ENCODE measurements around the gene PARD3.
A peak's percentile ranks its signal among the peaks of the same experiment; 100 is the strongest.

Gene PARD3

DNA sequence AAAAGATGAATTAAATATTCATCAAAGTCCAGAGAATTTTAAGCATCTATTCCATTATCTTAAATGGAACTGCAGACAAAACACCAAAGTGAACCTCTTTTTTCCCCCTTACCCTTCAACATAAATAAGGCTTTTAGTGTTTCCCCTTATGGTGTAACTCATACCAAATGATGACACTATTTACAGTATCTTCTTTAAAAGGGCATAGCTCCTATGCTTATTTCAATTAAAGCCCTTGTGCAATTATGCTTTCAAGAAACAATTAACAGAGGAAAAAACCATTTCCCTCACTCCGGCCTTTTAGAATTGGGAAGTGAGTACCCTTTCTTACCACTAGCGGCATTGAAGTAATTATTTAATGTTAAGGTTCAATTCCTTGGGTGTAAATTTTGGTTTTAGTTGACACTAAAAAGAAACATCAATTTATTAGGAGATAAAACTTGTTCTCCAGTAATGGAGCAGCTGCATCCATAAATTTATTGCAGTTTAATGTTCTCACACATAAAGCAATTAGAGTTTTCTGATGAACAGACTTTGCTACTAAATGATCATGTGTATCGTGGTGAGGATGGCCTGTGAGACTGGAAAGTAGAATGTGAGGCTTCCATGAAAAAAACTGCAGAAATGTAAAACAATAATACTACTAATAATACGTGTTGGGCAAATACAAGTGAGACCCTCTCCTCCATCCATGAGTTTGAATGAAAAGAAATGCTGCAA, 661.3 kb downstream of the PARD3 start:
- FAIRE-seq (no peak), DNase-seq (ENCODE audit: extremely low spot score, insufficient read length, low read depth) (no peak)

DNA sequence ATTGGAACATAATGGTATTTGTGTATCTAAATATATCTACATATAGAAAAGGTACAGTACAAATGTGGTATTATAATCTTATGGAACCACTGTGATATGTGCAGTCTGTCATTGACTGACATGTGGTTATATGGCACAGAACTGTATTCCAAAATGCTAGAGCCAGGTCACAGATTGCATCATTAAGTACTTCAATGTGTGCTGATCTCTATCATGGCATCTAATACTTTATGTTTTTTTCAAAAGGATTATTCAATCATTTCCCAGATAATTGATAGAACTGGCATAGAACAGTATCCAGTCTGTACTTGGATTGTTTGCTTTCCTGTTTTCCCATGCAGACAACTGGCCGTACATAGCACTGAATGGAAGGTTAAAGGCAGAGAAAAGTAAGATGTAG, 662.7 kb downstream of the PARD3 start:
- FAIRE-seq (no peak), DNase-seq (ENCODE audit: extremely low spot score, insufficient read length, low read depth) (no peak)

DNA sequence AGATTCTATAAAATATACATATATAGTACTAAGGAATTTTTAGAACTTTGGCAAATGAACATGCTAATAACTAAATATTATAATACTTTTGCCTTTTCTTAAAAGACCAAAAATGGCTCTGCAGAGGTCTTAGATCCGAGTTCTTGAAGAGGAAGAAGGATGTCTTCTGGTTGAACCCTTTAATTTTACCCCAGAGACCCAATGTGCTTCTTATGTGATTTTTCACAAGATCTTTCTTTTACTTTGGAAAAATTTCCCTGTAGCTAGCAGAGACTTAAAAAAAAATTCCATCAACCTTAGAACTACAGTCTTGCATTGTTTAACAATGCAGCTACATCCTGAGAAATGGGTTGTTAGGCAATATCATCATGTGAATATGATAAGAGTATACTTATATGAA, 663.2 kb downstream of the PARD3 start:
- DNase-seq (ENCODE audit: extremely low spot score, insufficient read length, low read depth) = no peak
- no peak for FAIRE-seq

DNA sequence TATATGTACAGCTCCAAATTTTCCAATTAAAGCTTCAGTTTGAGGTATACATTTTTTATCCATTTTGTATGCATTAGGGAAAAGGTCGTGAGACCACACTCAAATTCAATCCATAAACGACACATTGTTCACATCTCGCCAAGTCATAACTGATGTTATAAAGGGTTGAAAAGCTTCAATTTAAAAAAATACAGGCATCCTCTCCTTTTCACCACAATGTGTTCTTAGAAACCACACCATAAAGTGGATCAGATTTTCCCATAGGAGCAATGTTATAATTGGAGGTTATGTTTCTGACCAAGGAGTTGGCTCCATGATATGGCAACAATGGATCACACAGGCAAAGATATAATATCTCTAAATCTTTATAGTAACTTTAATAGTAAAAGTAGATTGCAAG, 663.6 kb downstream of the PARD3 start:
- DNase-seq (ENCODE audit: extremely low spot score, insufficient read length, low read depth) (no peak), FAIRE-seq (no peak)

DNA sequence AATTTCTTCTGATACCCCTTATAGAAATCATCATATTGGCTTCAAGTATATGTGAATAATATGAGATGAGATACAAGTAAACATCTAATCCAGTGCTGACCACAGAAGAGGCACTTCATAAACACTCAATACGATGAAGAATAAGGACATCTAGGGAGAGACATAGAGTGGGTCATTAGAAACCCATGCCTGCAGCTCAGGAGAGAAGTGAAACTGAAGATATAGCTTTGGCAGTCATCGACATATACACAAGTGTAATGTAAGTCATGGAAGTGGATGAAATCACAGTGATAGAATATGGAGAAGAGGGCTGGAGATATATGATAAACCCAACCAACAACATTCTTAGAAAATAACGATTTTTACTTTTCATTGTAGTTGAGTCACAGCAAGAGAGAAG, 665.0 kb downstream of the PARD3 start:
- DNase-seq (ENCODE audit: extremely low spot score, insufficient read length, low read depth) = no peak
- FAIRE-seq = no peak

DNA sequence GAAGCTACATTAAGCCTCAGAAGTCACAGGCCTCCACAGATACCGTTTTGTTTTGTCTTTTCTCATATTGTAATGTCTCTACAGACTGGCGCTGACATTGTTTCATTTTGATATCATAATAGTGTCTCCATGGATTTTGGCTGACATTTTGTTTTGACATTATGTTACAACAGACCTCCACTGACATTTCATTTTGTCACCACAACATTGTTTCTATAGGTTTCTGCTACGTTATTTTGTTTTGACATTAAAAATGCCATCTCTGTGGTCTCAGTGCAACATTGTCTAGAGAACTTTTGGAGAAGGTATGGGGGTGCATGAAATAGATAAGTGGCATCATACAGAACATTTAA, 666.8 kb downstream of the PARD3 start:
- FAIRE-seq = no peak

DNA sequence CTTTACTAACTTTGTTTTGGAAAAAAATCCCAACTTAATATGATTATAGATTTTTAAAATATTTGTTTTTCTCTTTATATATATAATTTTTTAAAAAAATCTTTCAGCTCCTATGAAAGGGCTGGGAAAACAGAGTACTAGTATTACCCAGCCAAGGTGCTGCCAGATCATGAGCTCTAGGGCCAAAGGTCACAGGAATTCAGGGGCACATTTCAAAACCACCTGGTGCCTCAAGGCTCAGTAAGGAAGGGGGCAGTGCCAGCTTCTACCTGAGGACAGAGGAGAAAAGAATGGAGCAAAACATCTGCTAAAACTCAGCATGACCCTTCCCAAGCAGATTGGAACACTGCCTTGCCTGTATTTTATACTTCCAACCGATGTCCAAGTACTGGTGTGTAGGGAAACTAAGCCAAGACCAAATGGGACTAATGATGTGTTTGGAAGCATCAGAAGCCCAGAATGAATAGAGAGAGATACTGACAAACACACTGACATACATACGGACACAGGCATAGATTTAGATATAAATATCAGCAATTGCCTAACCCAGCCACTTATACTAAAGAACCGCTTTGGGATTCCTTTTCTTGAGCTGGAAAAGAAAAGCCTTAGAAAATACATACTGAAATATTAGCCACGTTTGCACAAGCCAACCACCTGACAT, 667.3 kb downstream of the PARD3 start:
- no peak for DNase-seq (ENCODE audit: extremely low spot score, insufficient read length, low read depth)
- no peak for FAIRE-seq

More for the DNA sequence above, 666.8 kb downstream of the PARD3 start:
- DNase-seq (ENCODE audit: extremely low spot score, insufficient read length, low read depth) = no peak

DNA sequence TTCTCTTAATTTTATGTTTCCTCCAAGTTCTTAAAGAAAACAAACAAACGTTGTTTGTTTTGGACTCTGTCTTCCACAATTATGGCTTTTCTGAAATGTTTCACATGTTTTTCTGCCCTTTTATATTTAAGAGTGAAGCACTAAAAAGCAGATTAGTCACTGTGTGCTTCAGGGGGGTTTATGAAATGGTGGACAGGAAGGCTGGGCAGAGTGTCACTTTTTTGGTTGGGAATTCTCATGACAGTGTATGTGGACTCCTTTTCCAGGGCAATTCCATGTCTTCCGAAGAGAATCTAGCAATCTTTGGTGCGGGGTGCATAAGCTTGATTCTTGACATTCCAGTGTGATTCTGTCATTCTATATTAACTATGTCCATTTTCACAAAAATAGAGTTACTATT, 669.4 kb downstream of the PARD3 start:
- DNase-seq (ENCODE audit: extremely low spot score, insufficient read length, low read depth) (no peak), FAIRE-seq (no peak)

DNA sequence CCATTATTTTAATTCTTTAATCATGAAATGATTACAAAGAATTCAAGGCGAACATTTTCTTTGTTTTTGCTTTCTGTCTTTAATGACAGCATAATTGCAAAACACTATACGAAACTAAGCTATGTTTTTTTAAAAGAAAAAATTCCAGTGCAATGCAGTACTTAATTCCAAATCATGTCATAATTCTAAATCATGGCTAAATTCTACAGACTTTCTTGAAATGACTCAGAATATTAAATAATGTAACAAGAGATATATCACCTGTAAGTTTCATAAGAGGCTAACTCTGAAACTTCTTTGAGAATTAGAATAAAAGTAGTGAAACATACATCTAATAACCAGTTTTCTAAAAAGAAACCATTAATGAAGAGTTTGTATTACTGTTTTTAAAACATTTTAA, 671.6 kb downstream of the PARD3 start:
- DNase-seq (ENCODE audit: extremely low spot score, insufficient read length, low read depth) (no peak), FAIRE-seq (no peak)

DNA sequence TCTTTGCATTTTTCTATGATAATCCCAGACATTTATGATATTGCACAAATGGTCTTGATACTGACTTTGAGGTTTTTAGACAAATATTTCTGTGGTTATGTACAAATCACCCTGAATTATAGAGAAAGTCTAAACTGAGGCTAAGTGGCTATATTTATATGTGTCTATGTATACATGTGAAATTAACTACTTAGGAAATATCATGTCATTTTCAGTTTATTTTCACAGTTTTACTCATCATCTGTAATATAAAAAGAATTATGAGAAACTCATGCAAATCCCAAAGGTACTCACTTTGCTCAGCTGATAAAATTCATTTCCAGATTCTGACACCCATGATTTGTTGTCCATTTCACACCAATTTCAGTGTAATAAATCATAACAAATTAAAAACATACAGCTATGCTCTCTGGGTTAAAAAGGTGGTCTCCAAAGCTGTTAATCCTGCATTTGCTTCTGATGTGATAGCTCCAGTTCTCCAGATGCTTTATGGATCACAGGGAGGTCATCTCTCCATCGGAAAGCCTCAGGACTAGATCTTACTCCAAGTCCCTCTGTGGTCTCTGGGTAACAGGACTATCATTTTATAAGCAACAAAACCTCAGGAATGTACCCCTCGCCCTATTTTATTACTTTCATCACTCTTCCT, 673.9 kb downstream of the PARD3 start:
- FAIRE-seq = no peak
- no peak for DNase-seq (ENCODE audit: extremely low spot score, insufficient read length, low read depth)

DNA sequence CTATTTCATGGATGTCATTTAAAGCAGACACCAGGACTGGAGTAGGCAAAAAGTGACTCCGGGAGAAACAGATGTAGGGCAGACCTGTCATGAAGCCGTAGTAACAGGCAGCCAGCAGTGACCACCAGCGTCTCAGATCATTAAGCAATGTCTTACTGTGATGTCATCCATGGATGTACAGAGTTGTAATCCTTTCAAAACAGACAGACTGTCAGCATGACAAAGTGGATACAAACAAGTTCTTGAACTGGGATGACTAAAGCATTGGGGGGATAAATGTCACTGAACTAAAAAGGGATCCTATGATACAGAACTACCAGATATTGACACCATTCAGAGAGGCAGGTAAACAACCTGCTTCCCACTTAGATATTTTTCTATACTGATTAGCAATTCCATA, 675.5 kb downstream of the PARD3 start:
- FAIRE-seq = no peak
- DNase-seq (ENCODE audit: extremely low spot score, insufficient read length, low read depth) = no peak

DNA sequence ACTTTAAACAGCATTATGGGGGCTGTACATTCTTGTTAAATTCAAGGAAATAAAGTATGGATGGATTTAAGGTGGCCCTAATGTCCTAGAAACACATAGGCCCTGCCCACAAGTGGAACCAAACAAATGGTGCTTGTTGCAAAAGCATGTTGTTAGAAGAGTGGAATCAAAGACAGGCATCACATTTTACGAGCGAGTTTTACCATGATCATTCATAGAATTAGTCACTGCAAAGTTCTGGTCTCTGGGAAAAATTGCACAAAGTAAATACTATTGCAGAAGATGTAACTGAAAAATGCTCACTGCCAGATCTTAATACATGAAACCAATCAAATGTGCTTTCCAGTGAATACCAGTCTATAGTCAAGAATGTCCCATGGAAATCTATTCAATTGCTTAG, 677.1 kb downstream of the PARD3 start:
- FAIRE-seq (no peak), DNase-seq (ENCODE audit: extremely low spot score, insufficient read length, low read depth) (no peak)

DNA sequence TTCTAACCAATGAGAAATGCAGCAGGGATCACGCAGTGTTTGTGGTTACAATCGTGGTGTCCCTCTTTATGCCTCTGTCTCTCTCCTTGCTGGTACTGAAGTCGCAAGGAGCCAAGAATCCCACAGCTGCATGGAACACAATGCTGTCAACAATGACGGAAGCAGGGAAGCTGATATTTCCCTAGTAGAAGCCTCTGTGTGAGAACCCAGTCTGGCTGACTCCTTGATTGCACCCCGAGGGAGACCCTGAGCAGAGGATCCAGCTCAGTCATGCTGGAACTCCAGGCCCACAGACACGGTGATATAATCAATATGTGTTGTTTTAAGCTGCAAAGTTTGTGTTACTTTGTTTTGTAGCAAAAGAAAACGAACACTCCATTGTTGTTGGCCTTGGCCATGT, 677.9 kb downstream of the PARD3 start:
- FAIRE-seq (no peak), DNase-seq (ENCODE audit: extremely low spot score, insufficient read length, low read depth) (no peak)

DNA sequence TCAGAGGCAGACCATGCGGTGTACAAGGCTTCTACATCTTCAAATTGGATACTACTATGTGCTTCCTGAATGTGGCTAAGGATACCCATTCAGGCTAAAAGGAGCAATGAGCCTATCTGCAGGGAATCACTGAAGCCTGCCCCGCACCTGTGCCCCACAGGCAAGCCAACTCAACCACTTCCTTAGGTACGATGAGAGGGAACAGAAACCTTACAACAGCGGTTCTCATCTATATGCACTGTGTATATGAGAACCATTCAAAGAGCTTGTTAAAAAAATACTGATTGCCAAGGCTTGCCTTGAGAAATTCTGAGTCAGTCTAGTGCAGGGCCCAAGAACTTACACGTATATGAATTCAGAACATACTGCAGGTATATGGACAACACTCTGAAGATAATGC, 679.6 kb downstream of the PARD3 start:
- peak; percentile 38 for FAIRE-seq
- DNase-seq (ENCODE audit: extremely low spot score, insufficient read length, low read depth) = no peak

DNA sequence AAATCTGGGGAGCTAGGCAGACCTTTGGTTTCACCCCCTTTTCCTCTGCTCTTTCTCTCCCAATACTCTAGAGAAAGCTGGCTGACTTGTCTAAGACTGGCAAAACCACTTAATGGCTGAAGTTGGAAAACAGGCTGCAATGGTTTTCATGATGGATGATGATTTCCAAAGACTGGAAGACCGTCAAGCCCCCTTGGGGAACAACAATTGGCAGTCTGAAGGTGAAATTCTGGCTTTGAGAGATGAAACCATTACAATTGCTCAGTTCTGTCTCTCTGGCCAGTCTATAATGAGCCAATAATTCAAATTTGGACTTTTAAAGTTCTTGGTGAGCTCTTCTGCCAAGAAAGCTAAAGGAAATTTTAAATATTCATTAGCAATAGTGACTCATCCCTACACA, 680.5 kb downstream of the PARD3 start:
- FAIRE-seq (no peak), DNase-seq (ENCODE audit: extremely low spot score, insufficient read length, low read depth) (no peak)

DNA sequence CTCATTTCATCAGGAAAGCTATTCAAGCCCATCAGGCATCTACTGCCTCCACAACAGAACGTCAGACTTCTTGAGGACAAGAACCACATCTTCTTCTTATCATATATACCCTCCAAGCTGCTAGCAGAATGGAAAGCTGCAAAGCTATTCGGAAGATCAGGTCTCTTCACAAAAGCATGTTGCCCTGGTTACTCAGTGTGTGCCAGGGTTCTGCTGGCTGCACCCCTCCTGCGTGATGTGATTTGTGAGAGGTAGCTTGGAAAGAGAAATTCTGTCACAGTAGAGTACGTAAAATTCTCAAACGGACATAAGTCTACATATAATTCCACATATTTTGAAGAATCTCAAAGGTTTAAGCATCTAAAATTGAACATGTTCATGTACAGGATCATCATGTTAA, 681.7 kb downstream of the PARD3 start:
- DNase-seq (ENCODE audit: extremely low spot score, insufficient read length, low read depth) (no peak), FAIRE-seq (no peak)

DNA sequence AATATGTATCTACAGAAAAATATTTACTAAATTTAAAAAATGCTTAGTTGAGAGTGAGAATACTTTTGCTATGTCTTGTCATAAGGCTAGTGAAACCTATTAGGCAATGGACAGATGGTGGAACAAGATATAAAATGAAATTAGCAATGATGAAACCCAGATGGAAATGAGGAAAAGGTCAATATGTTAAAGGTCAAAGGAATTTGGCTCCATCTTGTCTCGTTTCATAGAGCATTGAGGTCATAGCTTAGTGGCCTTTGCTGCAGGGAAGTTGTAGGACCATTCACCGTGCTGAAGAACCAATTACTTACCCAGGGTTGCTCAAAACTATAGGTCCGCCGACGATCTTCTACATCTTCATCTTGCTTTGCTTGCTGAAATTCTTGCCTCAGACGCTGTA, 683.9 kb downstream of the PARD3 start:
- DNase-seq (ENCODE audit: extremely low spot score, insufficient read length, low read depth) (no peak), FAIRE-seq (no peak)

DNA sequence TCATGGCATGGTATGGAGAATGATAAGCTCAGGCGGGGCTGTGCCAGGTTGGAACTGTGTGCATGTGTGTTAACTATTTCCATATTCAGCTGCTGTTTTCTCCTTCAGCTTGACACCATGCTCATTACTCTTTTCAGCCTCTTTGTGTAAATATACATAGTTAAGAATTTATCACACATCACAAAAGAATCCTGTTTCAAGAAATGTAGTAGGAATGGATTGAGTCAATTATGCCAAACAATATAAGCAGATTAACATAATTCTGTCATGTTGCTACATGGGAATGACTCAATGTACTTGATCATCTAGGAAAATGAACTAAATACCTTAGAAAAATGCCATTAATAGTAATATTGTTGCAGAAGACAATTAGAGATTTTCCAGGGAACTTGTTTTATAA, 687.4 kb downstream of the PARD3 start:
- no peak for FAIRE-seq
- no peak for DNase-seq (ENCODE audit: extremely low spot score, insufficient read length, low read depth)

DNA sequence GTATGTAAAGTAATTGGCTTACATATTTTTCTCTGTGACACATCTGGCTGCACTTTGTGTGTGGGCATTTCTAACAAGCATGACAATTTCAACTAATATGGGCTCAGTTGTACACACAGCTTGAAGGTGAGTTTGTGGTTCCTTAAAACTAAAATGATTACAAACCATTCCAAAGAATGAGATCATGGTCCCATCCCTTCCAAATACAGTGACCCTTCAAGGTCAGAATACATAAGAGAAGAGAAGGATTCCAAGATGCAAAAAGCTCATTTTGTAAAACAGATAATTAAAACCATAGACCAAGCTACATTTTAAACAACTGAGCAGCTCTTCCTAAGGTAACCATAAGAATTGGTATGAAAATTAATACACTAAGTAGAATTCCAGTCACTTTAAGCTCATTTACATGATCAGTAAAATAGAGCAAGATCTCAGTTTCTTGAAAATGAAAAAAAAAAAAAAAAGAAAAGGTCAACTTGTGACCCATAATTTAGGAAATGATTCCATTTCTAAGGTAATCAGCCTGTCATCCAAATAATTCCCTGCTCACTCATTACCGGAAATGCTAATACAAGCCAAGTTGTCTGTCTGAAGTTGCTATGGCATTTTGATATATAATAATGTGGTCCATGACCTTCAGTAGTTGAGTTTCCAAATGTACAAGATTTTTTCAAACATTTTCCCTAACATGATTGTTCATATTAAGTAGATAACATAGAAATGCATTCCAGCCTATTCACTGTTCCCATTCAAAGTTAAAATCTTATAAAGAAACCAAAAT, 688.5 kb downstream of the PARD3 start:
- no peak for FAIRE-seq
- DNase-seq (ENCODE audit: extremely low spot score, insufficient read length, low read depth) = no peak

DNA sequence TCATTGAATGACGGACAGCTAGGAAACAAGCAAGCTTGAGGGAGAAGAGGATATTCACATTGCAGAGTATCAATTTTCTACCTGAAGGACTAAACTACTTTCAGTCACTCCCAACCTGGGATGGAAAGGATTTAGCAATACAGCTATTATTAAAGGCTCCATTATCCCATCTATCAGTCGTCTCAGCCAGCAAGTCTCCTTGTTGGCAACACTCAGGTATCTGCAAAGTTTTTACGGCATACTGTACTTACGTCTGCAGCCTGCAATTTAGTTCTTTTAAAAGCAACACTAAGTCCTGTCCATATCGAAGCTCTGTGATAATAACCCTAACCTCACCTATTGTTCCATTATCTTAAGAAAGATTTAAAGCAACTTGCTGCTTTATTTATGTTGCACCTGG, 689.4 kb downstream of the PARD3 start:
- FAIRE-seq (no peak), DNase-seq (ENCODE audit: extremely low spot score, insufficient read length, low read depth) (no peak)

DNA sequence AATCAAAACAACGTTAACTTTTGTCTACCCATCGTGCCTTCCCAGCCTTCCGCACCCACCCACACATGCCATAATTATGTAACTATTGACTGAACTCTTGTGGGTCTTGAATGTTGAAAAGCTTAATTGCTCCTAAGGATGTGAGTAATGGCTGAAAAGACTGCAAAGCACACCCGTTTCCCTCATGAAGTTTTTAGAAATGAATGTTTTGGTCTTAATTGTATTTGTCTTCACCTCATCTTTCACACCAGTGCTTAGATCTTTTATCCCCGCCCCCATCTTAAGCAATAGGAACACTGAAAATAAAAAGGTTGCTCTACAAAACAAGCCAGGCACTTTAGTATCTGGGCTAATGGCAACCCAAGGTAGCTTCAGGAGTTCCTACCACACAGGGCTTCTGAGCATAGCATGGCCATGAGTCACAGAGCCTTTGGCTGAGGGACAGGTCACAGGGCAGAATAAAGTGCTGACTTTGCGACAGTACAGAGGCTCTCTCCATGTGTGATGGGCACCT, 690.5 kb downstream of the PARD3 start:
- FAIRE-seq (no peak), DNase-seq (ENCODE audit: extremely low spot score, insufficient read length, low read depth) (no peak)
